Gastrocnemius medialis (tissue), 4 donors: ENCODE results near the gene RALGPS2.

ENCODE experiments used
- POLR2A ChIP-seq, 2 donors: fragments of 450-650 bp; IDR thresholded peaks; one replicate each; pipeline ENCODE4 v1.6.1; 2017; ENCODE audit warnings: antibody characterized with exemption in 2 of 2, mild to moderate bottlenecking in 2 of 2, moderate library complexity in 2 of 2
- TF ChIP-seq, protein P1 (sequence below), 5 experiments: fragments of 450-650 bp in 3 of 5; fragments of 200-600 bp in 2 of 5; sonication (generic) in 2 of 5; IDR thresholded peaks in 4 of 5; conservative IDR thresholded peaks in 1 of 5; 1 replicate in 4 of 5; 2 replicates in 1 of 5; pipeline ENCODE4 v1.5.1; 2016 to 2019; ENCODE audit warnings: antibody characterized with exemption in 5 of 5, mild to moderate bottlenecking in 3 of 5, moderate library complexity in 3 of 5

DNA sequence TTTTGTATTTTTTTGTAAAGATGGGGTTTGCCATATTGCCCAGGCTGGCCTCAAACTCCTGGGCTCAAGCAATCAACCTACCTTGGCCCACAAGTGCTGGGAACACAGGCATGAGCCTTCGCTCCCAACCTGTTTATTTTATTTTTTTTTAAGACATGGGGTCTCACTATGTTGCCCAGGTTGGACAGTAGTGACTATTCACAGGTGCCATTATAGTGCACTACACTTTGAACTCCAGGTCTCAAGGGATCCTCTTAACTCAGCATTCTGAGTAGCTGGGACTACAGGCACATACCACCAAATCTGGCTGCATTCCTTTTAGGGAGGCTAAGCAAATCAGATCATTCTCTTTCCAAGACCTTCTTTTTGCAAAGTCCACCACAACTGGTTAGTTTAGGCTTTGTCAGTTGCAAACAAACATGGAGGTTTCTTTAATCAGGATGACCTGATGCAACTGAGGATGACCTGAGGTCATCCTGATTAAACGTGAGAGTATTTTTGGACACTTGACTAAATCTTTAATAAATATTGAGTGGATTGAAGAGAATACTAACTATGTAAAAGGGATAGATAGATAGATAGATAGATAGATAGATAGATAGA is 30.0 kb upstream of the RALGPS2 start:
- TF ChIP-seq, protein P1, sequence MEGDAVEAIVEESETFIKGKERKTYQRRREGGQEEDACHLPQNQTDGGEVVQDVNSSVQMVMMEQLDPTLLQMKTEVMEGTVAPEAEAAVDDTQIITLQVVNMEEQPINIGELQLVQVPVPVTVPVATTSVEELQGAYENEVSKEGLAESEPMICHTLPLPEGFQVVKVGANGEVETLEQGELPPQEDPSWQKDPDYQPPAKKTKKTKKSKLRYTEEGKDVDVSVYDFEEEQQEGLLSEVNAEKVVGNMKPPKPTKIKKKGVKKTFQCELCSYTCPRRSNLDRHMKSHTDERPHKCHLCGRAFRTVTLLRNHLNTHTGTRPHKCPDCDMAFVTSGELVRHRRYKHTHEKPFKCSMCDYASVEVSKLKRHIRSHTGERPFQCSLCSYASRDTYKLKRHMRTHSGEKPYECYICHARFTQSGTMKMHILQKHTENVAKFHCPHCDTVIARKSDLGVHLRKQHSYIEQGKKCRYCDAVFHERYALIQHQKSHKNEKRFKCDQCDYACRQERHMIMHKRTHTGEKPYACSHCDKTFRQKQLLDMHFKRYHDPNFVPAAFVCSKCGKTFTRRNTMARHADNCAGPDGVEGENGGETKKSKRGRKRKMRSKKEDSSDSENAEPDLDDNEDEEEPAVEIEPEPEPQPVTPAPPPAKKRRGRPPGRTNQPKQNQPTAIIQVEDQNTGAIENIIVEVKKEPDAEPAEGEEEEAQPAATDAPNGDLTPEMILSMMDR (IDR thresholded peaks at IDR 0.05 in 4 of 5, conservative IDR thresholded peaks at IDR 0.05 in 1 of 5): no peak
- no peak for TF ChIP-seq POLR2A (IDR thresholded peaks at IDR 0.05)
